Adrenal gland (tissue), 12 donors: ENCODE data around the gene CEACAM21. TPM values are rescaled to one million over a fixed set of nuclear protein-coding genes. Genes with fewer than 3 reads are reported as not detected.
"Not testable (repeated sequence)": the region's sequence is repeated elsewhere in the genome, so short reads cannot be mapped to it uniquely, and the experiment has no call there.

ENCODE experiments used
- DNase-seq, 7 donors: peaks; one replicate each; pipeline ENCODE4 v3.0.0-alpha.2; 2019 to 2020
- H3K27ac ChIP-seq, 5 donors: fragments of 200-600 bp; sonication (generic) in 4 of 5; 1 replicate in 3 of 5; 2 replicates in 2 of 5; pipeline versions ENCODE4 v1.5.1 to v1.8.0; 2016 to 2020; ENCODE audit warnings: mild to moderate bottlenecking in 1 of 5
- H3K27me3 ChIP-seq: fragments of 200-600 bp; 2 replicates; pipeline ENCODE4 v1.8.0; 2021
- H3K36me3 ChIP-seq, 2 donors: fragments of 200-600 bp; replicated peaks in 1 of 2; 1 replicate in 1 of 2; 2 replicates in 1 of 2; pipeline versions ENCODE4 v1.5.1 to v1.8.0; 2018 to 2022
- H3K4me1 ChIP-seq, 2 donors: fragments of 200-600 bp; replicated peaks in 1 of 2; 1 replicate in 1 of 2; 2 replicates in 1 of 2; pipeline versions ENCODE4 v1.5.1 to v1.8.0; 2018 to 2021
- H3K4me3 ChIP-seq, 4 donors: fragments of 200-600 bp; sonication (generic) in 3 of 4; one replicate each; pipeline ENCODE4 v1.5.1; 2016 to 2018
- H3K9me3 ChIP-seq, 3 donors: fragments of 200-600 bp; sonication (generic) in 1 of 3; replicated peaks in 1 of 3; 1 replicate in 2 of 3; 2 replicates in 1 of 3; pipeline versions ENCODE4 v1.5.1 to v1.8.0; 2016 to 2021
- POLR2A ChIP-seq, 2 donors: fragments of 450-650 bp; IDR thresholded peaks; one replicate each; pipeline ENCODE4 v1.6.1; 2017; ENCODE audit warnings: antibody characterized with exemption in 2 of 2, mild to moderate bottlenecking in 2 of 2, moderate library complexity in 1 of 2
- WGBS, 4 donors: extraction: QIAGEN DNeasy Blood & Tissue Kit in 2 of 4; methylation state at CpG; one replicate each; pipeline versions ENCODE4 v1.1.5 to v1.1.7; 2013 to 2017; 5-methylcytosine and 5-hydroxymethylcytosine counted together
- intact Hi-C, 2 donors: fragments of 100-400 bp; cut with DNase I; formaldehyde crosslinking; loops; one replicate each; pipeline versions ENCODE4 v1.14.1 to v1.15.0; 2022 to 2023
- polyA plus RNA-seq, 3 donors: library from polyadenylated mRNA; stranded (reverse); fragments of 200-250 nt in 2 of 3; fragments of 350-450 nt in 1 of 3; fragmentation: Illumina TruSeq in 1 of 3; extraction: RNeasy Lipid Tissue Mini Kit (QIAGEN cat#74804) in 1 of 3; gene quantifications; one replicate each; pipeline ENCODE4 v1.2.3, GENCODE V29; 2013 to 2014
- total RNA-seq, 9 donors: library from RNA; depleted of rRNA in 4 of 9; stranded (reverse); fragments of >200 nt in 4 of 9; fragments of 120-200 nt in 1 of 9; fragmentation: NEBNext Ultra II Directional in 1 of 9; extraction: Animal tissue kit (Norgen Biotek cat#: 25700) in 1 of 9; gene quantifications; one replicate each; pipeline versions ENCODE4 v1.1.0 to v1.2.4, GENCODE V29; 2013 to 2023
- TF ChIP-seq, protein P1 (sequence below), 6 experiments: fragments of 450-650 bp in 4 of 6; fragments of 200-600 bp in 2 of 6; sonication (generic) in 1 of 6; IDR thresholded peaks; 1 replicate in 5 of 6; 2 replicates in 1 of 6; pipeline versions ENCODE4 v1.5.1 to v1.8.0; 2016 to 2021; ENCODE audit warnings: antibody characterized with exemption in 6 of 6, mild to moderate bottlenecking in 2 of 6, moderate library complexity in 1 of 6
- donor health status: healthy with polysubstance abuse.
- donor health status: Bipolar disorder and iron deficiency.
- donor health status: DM: yes; HTN: yes; CAD: no.
- donor health status: DM: no; HTN: no; CAD: no.
- donor health status: DM: no; HTN: no; CAD: no.
- donor health status: DM: yes; HTN: yes; CAD: no.

The CEACAM21 gene
- total and polyA plus RNA-seq, 12 donors, result 0.50 to 4.7 (median 1.6) TPM; not detected in 1

DNA sequence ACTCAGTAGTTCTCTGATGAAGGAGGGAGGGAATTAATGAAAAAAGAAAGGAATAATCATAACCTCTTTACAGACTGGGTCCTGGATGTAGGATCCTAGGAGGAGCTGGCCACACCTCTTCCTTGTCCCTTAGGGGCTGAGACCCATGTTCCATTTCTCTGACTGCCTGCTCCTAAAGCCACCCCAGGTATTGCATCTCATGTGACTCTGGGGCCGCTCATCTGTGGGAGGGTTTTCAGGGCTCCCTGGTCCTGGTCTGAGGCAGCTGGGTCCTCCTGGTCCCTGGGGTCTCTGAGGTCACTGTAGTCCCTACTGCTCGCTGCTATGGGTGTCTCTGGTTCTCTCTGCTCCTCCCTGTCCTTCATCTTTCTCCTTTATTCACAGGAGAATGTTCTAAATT is 2.9 kb downstream of the CEACAM21 start:
- H3K4me1 ChIP-seq, result no peaks in the 10 kb centered on the region
- H3K27me3 ChIP-seq, result no peaks in the 10 kb centered on the region
- 58 to 86% (median 75%) methylated on average over 2 of the region's 2 CpGs for WGBS, 4 donors
- DNase-seq, result no peak
- no peaks in the 10 kb centered on the region for H3K36me3 ChIP-seq
- H3K27ac ChIP-seq, result no peak overlapping the region
- no peaks in the 10 kb centered on the region for H3K9me3 ChIP-seq
- intact Hi-C loops, result no loop called here
- no peak for TF ChIP-seq POLR2A (IDR thresholded peaks at IDR 0.05)
- TF ChIP-seq, protein P1, sequence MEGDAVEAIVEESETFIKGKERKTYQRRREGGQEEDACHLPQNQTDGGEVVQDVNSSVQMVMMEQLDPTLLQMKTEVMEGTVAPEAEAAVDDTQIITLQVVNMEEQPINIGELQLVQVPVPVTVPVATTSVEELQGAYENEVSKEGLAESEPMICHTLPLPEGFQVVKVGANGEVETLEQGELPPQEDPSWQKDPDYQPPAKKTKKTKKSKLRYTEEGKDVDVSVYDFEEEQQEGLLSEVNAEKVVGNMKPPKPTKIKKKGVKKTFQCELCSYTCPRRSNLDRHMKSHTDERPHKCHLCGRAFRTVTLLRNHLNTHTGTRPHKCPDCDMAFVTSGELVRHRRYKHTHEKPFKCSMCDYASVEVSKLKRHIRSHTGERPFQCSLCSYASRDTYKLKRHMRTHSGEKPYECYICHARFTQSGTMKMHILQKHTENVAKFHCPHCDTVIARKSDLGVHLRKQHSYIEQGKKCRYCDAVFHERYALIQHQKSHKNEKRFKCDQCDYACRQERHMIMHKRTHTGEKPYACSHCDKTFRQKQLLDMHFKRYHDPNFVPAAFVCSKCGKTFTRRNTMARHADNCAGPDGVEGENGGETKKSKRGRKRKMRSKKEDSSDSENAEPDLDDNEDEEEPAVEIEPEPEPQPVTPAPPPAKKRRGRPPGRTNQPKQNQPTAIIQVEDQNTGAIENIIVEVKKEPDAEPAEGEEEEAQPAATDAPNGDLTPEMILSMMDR (IDR thresholded peaks at IDR 0.05), result no peak
- no peak overlapping the region for H3K4me3 ChIP-seq

DNA sequence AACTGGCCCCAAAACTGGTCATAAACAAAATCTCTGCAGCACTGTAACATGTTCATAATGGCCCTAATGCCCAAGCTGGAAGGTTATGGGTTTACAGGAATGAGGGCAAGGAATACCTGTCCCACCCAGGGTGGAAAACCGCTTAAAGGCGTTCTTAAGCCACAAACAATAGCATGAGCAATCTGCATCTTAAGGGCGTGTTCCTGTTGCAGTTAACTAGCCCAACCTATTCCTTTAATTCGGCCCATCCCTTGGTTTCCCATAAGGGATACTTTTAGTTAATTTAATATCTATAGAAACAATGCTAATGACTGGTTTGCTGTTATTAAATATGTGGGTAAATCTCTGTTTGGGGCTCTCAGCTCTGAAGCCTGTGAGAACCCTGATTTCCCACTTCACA is 5.1 kb downstream of the CEACAM21 start:
- H3K4me3 ChIP-seq, H3K27me3 ChIP-seq, H3K4me1 ChIP-seq, H3K27ac ChIP-seq, DNase-seq, H3K9me3 ChIP-seq, H3K36me3 ChIP-seq, intact Hi-C loops: not testable (repeated sequence)
- 59 to 66% (median 61%) methylated on average over 4 of the region's 4 CpGs for WGBS, 4 donors

DNA sequence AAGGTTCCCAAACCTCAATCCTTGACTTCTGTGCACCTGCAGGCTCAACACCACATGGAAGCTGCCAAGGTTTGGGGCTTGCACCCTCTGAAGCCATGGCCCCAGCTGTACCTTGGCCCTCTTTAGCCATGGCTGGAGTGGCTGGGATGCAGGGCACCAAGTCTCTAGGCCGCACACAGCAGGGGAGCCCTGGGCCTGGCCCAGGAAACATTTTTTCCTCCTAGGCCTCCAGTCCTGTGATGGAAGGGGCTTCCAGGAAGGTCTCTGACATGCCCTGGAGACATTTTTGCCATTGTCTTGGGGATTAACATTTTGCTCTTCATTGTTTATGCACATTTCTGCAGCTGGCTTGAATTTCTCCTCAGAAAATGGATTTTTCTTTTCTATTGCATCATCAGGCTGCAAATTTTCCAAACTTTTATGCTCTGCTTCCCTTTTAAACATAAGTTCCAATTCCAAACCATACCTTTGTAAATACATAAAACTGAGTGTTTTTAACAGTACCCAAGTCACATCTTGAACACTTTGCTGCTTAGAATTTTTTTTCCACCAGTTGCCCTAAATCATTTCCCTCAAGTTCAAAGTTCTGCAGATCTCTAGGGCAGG is 6.7 kb downstream of the CEACAM21 start:
- H3K4me3 ChIP-seq, H3K4me1 ChIP-seq, intact Hi-C loops, H3K27me3 ChIP-seq, H3K27ac ChIP-seq, DNase-seq, H3K9me3 ChIP-seq, H3K36me3 ChIP-seq: not testable (repeated sequence)
- 77 to 93% (median 88%) methylated on average over 1 of the region's 1 CpG; no CpG with 5 or more reads in 1 of the 4 donors for WGBS, 4 donors

DNA sequence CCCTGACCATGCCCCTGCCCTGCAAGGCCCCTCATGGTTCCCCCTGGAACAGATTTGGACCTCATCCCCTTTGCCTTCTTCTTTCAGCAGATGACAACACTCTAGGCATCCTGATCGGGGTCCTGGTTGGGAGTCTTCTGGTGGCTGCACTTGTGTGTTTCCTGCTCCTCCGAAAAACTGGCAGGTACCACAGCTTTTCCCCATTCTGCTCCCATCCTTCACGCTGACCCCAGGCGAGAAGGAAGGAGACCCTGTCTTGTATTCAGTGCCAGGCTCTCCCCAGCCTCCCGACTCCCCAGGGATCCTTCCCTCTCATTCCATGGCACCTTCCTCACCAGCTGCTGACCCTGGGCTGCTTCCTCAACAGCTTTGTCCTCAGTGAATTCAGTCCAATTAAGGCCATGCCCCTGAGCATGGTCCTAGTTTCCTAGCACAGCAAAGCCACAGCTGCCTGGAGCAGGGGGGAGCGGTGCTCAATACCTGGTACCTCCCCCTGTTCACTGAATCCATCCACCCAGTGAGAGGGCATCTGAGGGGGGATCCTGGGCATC is 8.4 kb downstream of the CEACAM21 start:
- intact Hi-C loops, result no loop called here
- Histone ChIP-seq H3K4me3 (no peak overlapping the region), H3K9me3 (no peaks in the 10 kb centered on the region), H3K27ac (no peak overlapping the region), H3K4me1 (no peaks in the 10 kb centered on the region), H3K36me3 (no peaks in the 10 kb centered on the region), H3K27me3 (no peaks in the 10 kb centered on the region)
- no peak for DNase-seq
- TF ChIP-seq, protein P1 (IDR thresholded peaks at IDR 0.05), result no peak
- TF ChIP-seq POLR2A (IDR thresholded peaks at IDR 0.05), result no peak
- 54 to 76% (median 59%) methylated on average over 6 of the region's 6 CpGs for WGBS, 4 donors

DNA sequence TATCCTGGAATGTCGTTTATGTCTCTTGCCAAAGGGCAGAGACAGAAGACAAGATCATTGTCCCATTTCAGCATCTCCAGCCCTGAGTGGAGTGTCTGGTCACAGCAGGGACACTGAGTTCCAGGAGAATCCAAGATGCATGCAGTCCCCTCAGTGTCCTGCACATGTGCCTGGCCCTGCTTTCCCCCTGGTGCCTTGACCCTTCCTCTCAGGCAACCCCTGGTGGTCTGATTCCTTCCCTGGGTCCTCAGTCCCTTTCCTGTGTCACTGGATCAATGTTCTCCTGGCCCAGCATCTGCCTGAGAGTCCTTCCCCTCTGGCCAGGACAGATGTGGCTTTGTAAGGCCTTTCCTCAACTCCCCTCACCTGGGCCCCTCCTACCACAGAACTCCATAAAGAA is 9.0 kb downstream of the CEACAM21 start:
- no peaks in the 10 kb centered on the region for H3K27me3 ChIP-seq
- no peak overlapping the region for H3K4me3 ChIP-seq
- no peak overlapping the region for H3K27ac ChIP-seq
- H3K4me1 ChIP-seq, result no peaks in the 10 kb centered on the region
- DNase-seq, result no peak
- no peaks in the 10 kb centered on the region for H3K9me3 ChIP-seq
- no peaks in the 10 kb centered on the region for H3K36me3 ChIP-seq
- no peak for TF ChIP-seq POLR2A (IDR thresholded peaks at IDR 0.05)
- TF ChIP-seq, protein P1 (IDR thresholded peaks at IDR 0.05), result no peak
- intact Hi-C loops, result no loop called here
- 55 to 86% (median 71%) methylated on average over 1 of the region's 1 CpG for WGBS, 4 donors
